Liver (tissue), 9 donors: ENCODE data around the gene CCR3. TPM values are rescaled to one million over a fixed set of nuclear protein-coding genes. Genes with fewer than 3 reads are reported as not detected.

Source experiments
- DNase-seq: peaks from one replicate; pipeline ENCODE4 v3.0.0-alpha.2; 2017; ENCODE audit warnings: low spot score
- H3K27ac ChIP-seq, 2 donors: one replicate each; pipeline ENCODE4 v1.7.0; 2013; ENCODE audit warnings: inconsistent platforms in 2 of 2, low read length in 2 of 2, control low read depth in 1 of 2, low read depth in 1 of 2, mild to moderate bottlenecking in 1 of 2
- H3K27me3 ChIP-seq, 4 donors: one replicate each; pipeline versions ENCODE4 v1.6.1 to v1.7.0; 2013; ENCODE audit warnings: low read length in 3 of 4, inconsistent platforms in 1 of 4, mild to moderate bottlenecking in 1 of 4, moderate library complexity in 1 of 4; ENCODE audit not compliant: control insufficient read depth in 4 of 4, insufficient read depth in 4 of 4
- H3K36me3 ChIP-seq, 4 donors: one replicate each; pipeline versions ENCODE4 v1.6.1 to v1.7.0; 2013; ENCODE audit warnings: low read length in 3 of 4, mild to moderate bottlenecking in 3 of 4, low read depth in 1 of 4, moderate library complexity in 1 of 4; ENCODE audit not compliant: control insufficient read depth in 4 of 4, insufficient read depth in 3 of 4
- H3K4me1 ChIP-seq, 4 donors: one replicate each; pipeline versions ENCODE4 v1.6.1 to v1.7.0; 2013; ENCODE audit warnings: low read length in 3 of 4, mild to moderate bottlenecking in 3 of 4, moderate library complexity in 1 of 4; ENCODE audit not compliant: control insufficient read depth in 4 of 4, insufficient read depth in 4 of 4
- H3K4me3 ChIP-seq, 3 donors: one replicate each; pipeline versions ENCODE4 v1.6.1 to v1.7.0; 2013; ENCODE audit warnings: low read length in 3 of 3, control low read depth in 1 of 3, low read depth in 1 of 3, mild to moderate bottlenecking in 1 of 3
- H3K9ac ChIP-seq, 2 donors: one replicate each; pipeline ENCODE4 v1.7.0; 2013; ENCODE audit warnings: low read length in 2 of 2, mild to moderate bottlenecking in 2 of 2, moderate library complexity in 2 of 2, control low read depth in 1 of 2, low read depth in 1 of 2
- H3K9me3 ChIP-seq, 4 donors: one replicate each; pipeline versions ENCODE4 v1.6.1 to v1.7.0; 2013; ENCODE audit warnings: low read length in 3 of 4; ENCODE audit not compliant: control insufficient read depth in 4 of 4
- ATF3 ChIP-seq: IDR thresholded peaks from 2 replicates; pipeline ENCODE4 v1.6.1; 2016; ENCODE audit warnings: antibody characterized with exemption
- EGR1 ChIP-seq, 2 donors: IDR thresholded peaks; 2 replicates each; pipeline ENCODE4 v1.6.1; 2016 to 2018; ENCODE audit warnings: antibody characterized with exemption in 2 of 2, low read depth in 2 of 2
- FOXA1 ChIP-seq: IDR thresholded peaks from 2 replicates; pipeline ENCODE4 v1.6.1; 2016; ENCODE audit warnings: antibody characterized with exemption
- FOXA2 ChIP-seq: IDR thresholded peaks from 2 replicates; pipeline ENCODE4 v1.6.1; 2016; ENCODE audit warnings: antibody characterized with exemption
- GABPA ChIP-seq, 2 donors: IDR thresholded peaks in 1 of 2; conservative IDR thresholded peaks in 1 of 2; 2 replicates each; pipeline ENCODE4 v1.6.1; 2016; ENCODE audit warnings: antibody characterized with exemption in 2 of 2, mild to moderate bottlenecking in 1 of 2, moderate library complexity in 1 of 2
- HNF4A ChIP-seq, 2 donors: conservative IDR thresholded peaks; 2 replicates each; pipeline ENCODE4 v1.6.1; 2016; ENCODE audit warnings: antibody characterized with exemption in 2 of 2, mild to moderate bottlenecking in 2 of 2
- HNF4G ChIP-seq: IDR thresholded peaks from 2 replicates; pipeline ENCODE4 v1.6.1; 2016; ENCODE audit warnings: antibody characterized with exemption
- JUND ChIP-seq, 2 donors: IDR thresholded peaks; 2 replicates each; pipeline ENCODE4 v1.6.1; 2016; ENCODE audit warnings: antibody characterized with exemption in 2 of 2
- NR2F2 ChIP-seq: IDR thresholded peaks from 2 replicates; pipeline ENCODE4 v1.6.1; 2016; ENCODE audit warnings: antibody characterized with exemption
- RAD21 ChIP-seq, 2 donors: IDR thresholded peaks; 2 replicates each; pipeline ENCODE4 v1.6.1; 2016; ENCODE audit warnings: antibody characterized with exemption in 2 of 2, mild to moderate bottlenecking in 2 of 2
- REST ChIP-seq: IDR thresholded peaks from 2 replicates; pipeline ENCODE4 v1.6.1; 2016; ENCODE audit warnings: antibody characterized with exemption, mild to moderate bottlenecking
- RXRA ChIP-seq, 2 donors: IDR thresholded peaks; 2 replicates each; pipeline ENCODE4 v1.6.1; 2017 to 2018; ENCODE audit warnings: antibody characterized with exemption in 2 of 2, mild to moderate bottlenecking in 1 of 2
- SP1 ChIP-seq: IDR thresholded peaks from 2 replicates; pipeline ENCODE4 v1.6.1; 2018; ENCODE audit warnings: antibody characterized with exemption, mild to moderate bottlenecking
- TAF1 ChIP-seq: conservative IDR thresholded peaks from 2 replicates; pipeline ENCODE4 v1.6.1; 2016; ENCODE audit warnings: antibody characterized with exemption, mild to moderate bottlenecking
- YY1 ChIP-seq: IDR thresholded peaks from 2 replicates; pipeline ENCODE4 v1.6.1; 2016; ENCODE audit warnings: antibody characterized with exemption, mild to moderate bottlenecking
- ZBTB33 ChIP-seq: IDR thresholded peaks from 2 replicates; pipeline ENCODE4 v1.6.1; 2016; ENCODE audit warnings: antibody characterized with exemption
- WGBS: extraction: QIAGEN DNeasy Blood & Tissue Kit; methylation state at CpG from one replicate; pipeline ENCODE4 v1.1.7; 2013; 5-methylcytosine and 5-hydroxymethylcytosine counted together
- polyA plus RNA-seq, 2 donors: library from polyadenylated mRNA; stranded (reverse) in 1 of 2; unstranded in 1 of 2; fragments of 200-250 nt in 1 of 2; fragments of >200 nt in 1 of 2; fragmentation: Nextera tagmentation in 1 of 2; extraction: Ambion mirVana in 1 of 2; gene quantifications; one replicate each; pipeline versions ENCODE4 v1.2.1 to v1.2.3, GENCODE V29; 2013 to 2015
- total RNA-seq, 2 donors: library from RNA; depleted of rRNA; stranded (reverse); fragments of >200 nt; gene quantifications; one replicate each; pipeline ENCODE4 v1.2.3, GENCODE V29; 2014
- donor health status: healthy.
- donor health status: healthy.
- donor health status: healthy.
- donor health status: healthy.
- donor health status: healthy.

The CCR3 gene
- total and polyA plus RNA-seq, 4 donors: 0.05 to 0.13 TPM; not detected in 2

- no peak for TF ChIP-seq ZBTB33
- TF ChIP-seq FOXA2: no peak
- TF ChIP-seq TAF1: no peak
- no peak for TF ChIP-seq FOXA1
- no peak for TF ChIP-seq HNF4G
- TF ChIP-seq RXRA (IDR thresholded peaks at IDR 0.05): no peak
- TF ChIP-seq YY1: no peak
- no peak for TF ChIP-seq HNF4A (conservative IDR thresholded peaks at IDR 0.05)
- no peak for TF ChIP-seq RAD21 (IDR thresholded peaks at IDR 0.05)
Observed at GRCh38 chr3:46192939-46193338, 49.3 kb upstream of the CCR3 start (continued).

- Histone ChIP-seq H3K9me3 (peaks cover 2 to 7% (median 3%) of the 10 kb centered on the region in 4 donors), H3K9ac (no peak overlapping the region), H3K27ac (no peak overlapping the region), H3K36me3 (no peaks in the 10 kb centered on the region), H3K27me3 (peaks cover 0 to 3% (median 0%) of the 10 kb centered on the region in 4 donors), H3K4me1 (no peaks in the 10 kb centered on the region), H3K4me3 (no peak overlapping the region)
- DNase-seq: no peak
- TF ChIP-seq ZBTB33: no peak
- TF ChIP-seq FOXA1: no peak
- no peak for TF ChIP-seq FOXA2
- TF ChIP-seq JUND (IDR thresholded peaks at IDR 0.05): no peak
- no peak for TF ChIP-seq HNF4G
- no peak for TF ChIP-seq YY1
- TF ChIP-seq REST: no peak
- TF ChIP-seq NR2F2: no peak
- no peak for TF ChIP-seq RAD21 (IDR thresholded peaks at IDR 0.05)
- TF ChIP-seq HNF4A (conservative IDR thresholded peaks at IDR 0.05): no peak
- no peak for TF ChIP-seq SP1
- TF ChIP-seq ATF3: no peak
- no peak for TF ChIP-seq GABPA (IDR thresholded peaks at IDR 0.05 in 1 of 2, conservative IDR thresholded peaks at IDR 0.05 in 1 of 2)
- TF ChIP-seq TAF1: no peak
- TF ChIP-seq EGR1 (IDR thresholded peaks at IDR 0.05; ENCODE audit: low read depth in 2 of 2): no peak
- 28% methylated on average over 1 of the region's 1 CpG for WGBS
Observed at GRCh38 chr3:46193436-46193835, 48.8 kb upstream of the CCR3 start.
